Mesodermal cell (in vitro differentiated cells): Measurements from ENCODE around the gene ACY1.
"Not testable (repeated sequence)": the region's sequence is repeated elsewhere in the genome, so short reads cannot be mapped to it uniquely, and the experiment has no call there.

ENCODE experiments used
- H3K27ac ChIP-seq: 2 replicates; pipeline ENCODE4 v1.7.0; 2013; ENCODE audit warnings: mild to moderate bottlenecking, low read depth, low read length, moderate library complexity; ENCODE audit not compliant: severe bottlenecking
- H3K36me3 ChIP-seq: 2 replicates; pipeline ENCODE4 v1.7.1; 2013; ENCODE audit warnings: mild to moderate bottlenecking, low read length, moderate library complexity; ENCODE audit not compliant: control insufficient read depth, insufficient read depth
- H3K4me1 ChIP-seq: one replicate; pipeline ENCODE4 v1.7.1; 2013; ENCODE audit warnings: mild to moderate bottlenecking, low read length; ENCODE audit not compliant: insufficient read depth, control insufficient read depth, poor library complexity, severe bottlenecking
- H3K4me3 ChIP-seq: 2 replicates; pipeline ENCODE4 v1.7.0; 2013; ENCODE audit warnings: low read length, control low read depth, mild to moderate bottlenecking; ENCODE audit not compliant: insufficient read depth, poor library complexity, severe bottlenecking; ENCODE audit errors: extremely low read depth
- H3K9me3 ChIP-seq: 2 replicates; pipeline ENCODE4 v1.7.1; 2013; ENCODE audit warnings: mild to moderate bottlenecking, low read length, moderate library complexity; ENCODE audit not compliant: control insufficient read depth
- WGBS, 2 experiments: methylation state at CpG; one replicate each; pipeline ENCODE4 v1.1.5; 2013; ENCODE audit warnings: missing lambda C conversion rate in 2 of 2; ENCODE audit not compliant: insufficient coverage in 2 of 2; 5-methylcytosine and 5-hydroxymethylcytosine counted together

ACY1 gene

GRCh38 chr3:51988286-51989146 is 5.2 kb downstream of the ACY1 start:
- peaks cover 26% of the 10 kb centered on the region for H3K36me3 ChIP-seq
- peaks cover 9% of the 10 kb centered on the region for H3K4me1 ChIP-seq
- H3K9me3 ChIP-seq = no peaks in the 10 kb centered on the region
- H3K4me3 ChIP-seq = no peak overlapping the region
- H3K27ac ChIP-seq = no peak overlapping the region
- WGBS, 2 experiments = 78 to 87% methylated on average over 14 to 15 of the region's 15 CpGs

- H3K36me3 ChIP-seq = peaks cover 45% of the 10 kb centered on the region
- H3K9me3 ChIP-seq, H3K27ac ChIP-seq, H3K4me3 ChIP-seq: not testable (repeated sequence)
- peaks cover 14% of the 10 kb centered on the region for H3K4me1 ChIP-seq
- WGBS, 2 experiments = 97% methylated on average over 18 to 24 of the region's 38 CpGs
Observed at GRCh38 chr3:51990501-51990971, 7.2 kb downstream of the ACY1 start.

- 100% methylated on average over 2 to 3 of the region's 3 CpGs for WGBS, 2 experiments
- H3K27ac ChIP-seq = peak overlapping the region; percentile 1
- H3K9me3 ChIP-seq = no peaks in the 10 kb centered on the region
- peaks cover 14% of the 10 kb centered on the region for H3K4me1 ChIP-seq
- H3K4me3 ChIP-seq = no peak overlapping the region
- peaks cover 45% of the 10 kb centered on the region for H3K36me3 ChIP-seq
Observed at GRCh38 chr3:51992017-51992682, 8.8 kb downstream of the ACY1 start.

DNA sequence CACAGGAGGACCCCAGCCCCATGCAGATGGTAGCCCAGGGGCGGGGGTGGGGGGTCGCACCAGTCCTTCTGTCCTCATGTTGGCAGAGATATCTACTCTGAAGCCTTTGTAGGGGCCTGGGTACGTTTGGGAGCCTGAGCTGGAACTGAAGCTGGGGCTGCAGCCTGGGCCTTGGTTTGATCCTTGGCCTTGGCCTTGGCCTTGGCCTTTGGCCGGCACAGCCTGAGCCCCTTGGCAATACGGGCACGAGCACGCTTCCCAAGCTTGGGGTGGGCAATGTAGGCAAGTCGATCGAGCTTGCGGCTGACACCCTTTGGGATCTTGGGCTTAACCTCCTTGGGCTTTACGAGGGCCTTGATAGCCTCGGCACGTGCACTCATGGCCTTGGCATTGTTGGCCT is 10.3 kb downstream of the ACY1 start:
- 100% methylated on average over 3 of the region's 13 CpGs for WGBS, 2 experiments
- Histone ChIP-seq H3K36me3 (peaks cover 42% of the 10 kb centered on the region), H3K4me1 (peaks cover 23% of the 10 kb centered on the region)
- not testable (repeated sequence) for H3K9me3 ChIP-seq, H3K4me3 ChIP-seq, H3K27ac ChIP-seq

- H3K4me1 ChIP-seq = peaks cover 23% of the 10 kb centered on the region
- peaks cover 42% of the 10 kb centered on the region for H3K36me3 ChIP-seq
- peak overlapping the region; percentile 90 for H3K4me3 ChIP-seq
- H3K27ac ChIP-seq = peak overlapping the region; percentile 96
- WGBS, 2 experiments = 90% methylated on average over 2 of the region's 2 CpGs; no CpG with 5 or more reads in 1 of the 2 experiments
- H3K9me3 ChIP-seq = no peaks in the 10 kb centered on the region
Observed at GRCh38 chr3:51994530-51994929, 11.2 kb downstream of the ACY1 start.

- WGBS, 2 experiments = 0% methylated on average over 29 to 37 of the region's 40 CpGs
Observed at GRCh38 chr3:51995346-51996163, 12.2 kb downstream of the ACY1 start, which contains the start of gene RPL29. Gene RPL29, minus strand, starts transcription at chr3:51995895. Its CDS starts 434 bp downstream, at chr3:51995461.

DNA sequence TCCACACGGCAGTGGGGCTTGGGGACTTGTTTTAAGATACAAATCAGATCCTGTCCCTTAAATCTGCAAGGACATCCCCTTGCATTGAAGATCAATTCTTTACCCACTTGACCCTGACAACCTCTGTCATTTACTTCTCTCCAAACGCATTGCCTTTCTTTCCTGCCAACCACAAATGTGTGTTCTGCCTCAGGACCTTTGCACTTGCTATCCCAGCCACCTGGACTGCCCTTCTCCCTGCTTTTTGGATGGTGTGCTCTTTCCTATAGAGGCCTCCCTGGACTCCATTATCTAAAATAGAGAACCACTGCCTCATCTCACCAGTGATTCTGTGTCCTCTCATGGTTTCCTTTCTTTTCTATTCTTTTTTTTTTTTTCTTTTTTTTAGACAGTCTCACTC is 13.8 kb downstream of the ACY1 start:
- H3K4me1 ChIP-seq = peaks cover 23% of the 10 kb centered on the region
- 76 to 90% methylated on average over 1 to 2 of the region's 2 CpGs for WGBS, 2 experiments

More at GRCh38 chr3:51995346-51996163, 12.2 kb downstream of the ACY1 start, which contains the start of gene RPL29:
- Histone ChIP-seq H3K4me3 (peak within 1 kb of the TSS; percentile 90), H3K4me1 (peaks cover 23% of the 10 kb centered on the region), H3K9me3 (no peaks in the 10 kb centered on the region), H3K36me3 (peaks cover 42% of the 10 kb centered on the region), H3K27ac (peak within 1 kb of the TSS; percentile 96)

DNA sequence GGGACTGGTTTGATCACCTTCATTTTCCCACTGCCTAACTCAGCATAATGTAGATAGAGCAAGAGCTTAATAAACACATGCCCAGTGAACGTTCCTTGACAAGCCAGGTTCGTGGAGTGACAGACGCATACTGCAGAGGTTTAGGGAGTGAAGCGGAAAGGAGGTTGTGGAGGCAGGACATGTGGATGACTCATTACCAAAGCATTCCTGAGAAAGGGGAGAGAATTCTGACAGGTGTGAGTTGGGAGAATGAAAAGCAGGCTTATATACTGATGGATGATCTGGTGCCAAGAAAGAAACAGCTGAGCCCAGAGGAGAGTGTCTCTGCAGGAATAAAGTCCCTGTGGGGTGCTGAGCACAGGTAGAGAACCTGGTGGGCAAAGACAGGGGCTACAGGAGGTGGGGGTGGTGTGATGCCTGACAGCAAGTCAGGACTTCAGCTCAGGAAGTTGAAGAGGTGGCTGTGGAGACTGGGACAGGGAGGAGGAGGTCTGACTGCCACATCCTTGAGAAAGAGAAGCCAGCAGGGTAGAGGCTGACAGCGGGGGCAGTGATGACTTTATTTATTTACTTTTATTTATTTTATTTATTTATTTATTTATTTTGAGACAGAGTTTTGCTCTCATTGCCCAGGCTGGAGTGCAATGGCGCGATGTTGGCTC is 14.7 kb downstream of the ACY1 start:
- Histone ChIP-seq H3K4me3 (no peak overlapping the region), H3K36me3 (peaks cover 23% of the 10 kb centered on the region), H3K27ac (no peak overlapping the region), H3K4me1 (peaks cover 19% of the 10 kb centered on the region), H3K9me3 (no peaks in the 10 kb centered on the region)
- 40 to 44% methylated on average over 6 of the region's 7 CpGs for WGBS, 2 experiments

More for the DNA sequence above, 13.8 kb downstream of the ACY1 start:
- peaks cover 32% of the 10 kb centered on the region for H3K36me3 ChIP-seq
- no peak overlapping the region for H3K4me3 ChIP-seq
- no peaks in the 10 kb centered on the region for H3K9me3 ChIP-seq
- no peak overlapping the region for H3K27ac ChIP-seq

- no peak overlapping the region for H3K27ac ChIP-seq
- H3K9me3 ChIP-seq = no peaks in the 10 kb centered on the region
- no peak overlapping the region for H3K4me3 ChIP-seq
- peaks cover 19% of the 10 kb centered on the region for H3K4me1 ChIP-seq
- H3K36me3 ChIP-seq = peaks cover 16% of the 10 kb centered on the region
- 90% methylated on average over 6 to 7 of the region's 7 CpGs for WGBS, 2 experiments
Observed at GRCh38 chr3:51998774-51999173, 15.4 kb downstream of the ACY1 start.

DNA sequence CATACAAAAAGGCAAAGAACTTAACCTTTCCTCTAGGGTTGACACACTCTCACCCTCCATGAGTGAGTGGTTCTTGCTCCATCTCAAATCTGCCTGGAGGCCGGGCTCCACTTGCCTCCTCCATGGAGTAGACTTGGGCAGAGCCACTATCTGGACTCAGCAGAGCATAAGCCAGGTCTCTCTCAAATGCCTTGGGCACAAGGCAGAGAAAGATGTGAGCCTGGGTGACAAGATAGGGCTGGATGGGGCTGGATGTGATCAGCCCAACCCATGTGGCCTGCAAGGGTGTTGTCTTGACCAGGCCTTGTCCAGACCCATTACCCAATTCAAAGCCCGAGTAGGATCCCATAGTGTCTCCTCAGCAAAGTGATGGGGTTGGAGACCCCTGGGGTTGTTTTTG is 16.5 kb downstream of the ACY1 start:
- WGBS, 2 experiments = 90% methylated on average over 2 of the region's 2 CpGs; no CpG with 5 or more reads in 1 of the 2 experiments
- H3K4me3 ChIP-seq = no peak overlapping the region

More for the DNA sequence above, 16.5 kb downstream of the ACY1 start:
- H3K36me3 ChIP-seq = peaks cover 5% of the 10 kb centered on the region
- H3K4me1 ChIP-seq = peaks cover 16% of the 10 kb centered on the region
- H3K27ac ChIP-seq = no peak overlapping the region
- no peaks in the 10 kb centered on the region for H3K9me3 ChIP-seq
